Endodermal cell (in vitro differentiated cells): ENCODE data around the gene PDE8A. TPM values are rescaled to one million over a fixed set of nuclear protein-coding genes. Genes with fewer than 3 reads are reported as not detected.
A peak's percentile ranks its signal among the peaks of the same experiment; 100 is the strongest.

ENCODE experiments used
- DNase-seq: peaks from one replicate; pipeline ENCODE4 v3.0.0-alpha.2; 2017
- H3K27ac ChIP-seq: 2 replicates; pipeline ENCODE4 v1.5.1; 2013; ENCODE audit warnings: mild to moderate bottlenecking, low read depth, low read length, moderate library complexity
- H3K27me3 ChIP-seq: 2 replicates; pipeline ENCODE4 v1.6.1; 2013; ENCODE audit warnings: mild to moderate bottlenecking, low read length, moderate library complexity; ENCODE audit not compliant: insufficient read depth, control insufficient read depth, poor library complexity, severe bottlenecking
- H3K36me3 ChIP-seq: 2 replicates; pipeline ENCODE4 v1.7.0; 2013; ENCODE audit warnings: mild to moderate bottlenecking, low read length, moderate library complexity; ENCODE audit not compliant: control insufficient read depth, insufficient read depth
- H3K4me1 ChIP-seq: one replicate; pipeline ENCODE4 v1.7.0; 2013; ENCODE audit warnings: low read length; ENCODE audit not compliant: control insufficient read depth, insufficient read depth
- H3K4me3 ChIP-seq: 2 replicates; pipeline ENCODE4 v1.5.1; 2013; ENCODE audit warnings: mild to moderate bottlenecking, low read length, moderate library complexity
- H3K9ac ChIP-seq: 2 replicates; pipeline ENCODE4 v1.6.1; 2013; ENCODE audit warnings: mild to moderate bottlenecking, low read length, moderate library complexity; ENCODE audit not compliant: poor library complexity, severe bottlenecking; ENCODE audit errors: extremely low read depth
- H3K9me3 ChIP-seq: 2 replicates; pipeline ENCODE4 v1.6.1; 2013; ENCODE audit warnings: mild to moderate bottlenecking, low read length, moderate library complexity; ENCODE audit not compliant: control insufficient read depth
- H3K27ac Mint-ChIP-seq: 2 replicates; pipeline ENCODE4 v1.8.0; 2020; ENCODE audit warnings: mixed read lengths
- H3K27me3 Mint-ChIP-seq: 2 replicates; pipeline ENCODE4 v1.8.0; 2021; ENCODE audit warnings: mild to moderate bottlenecking, mixed read lengths; ENCODE audit not compliant: insufficient read depth
- H3K36me3 Mint-ChIP-seq: 2 replicates; pipeline ENCODE4 v1.8.0; 2020; ENCODE audit warnings: low read depth, mixed read lengths
- H3K4me1 Mint-ChIP-seq: 2 replicates; pipeline ENCODE4 v1.8.0; 2020; ENCODE audit warnings: mixed read lengths
- H3K4me3 Mint-ChIP-seq: 2 replicates; pipeline ENCODE4 v1.8.0; 2020; ENCODE audit warnings: mild to moderate bottlenecking, moderate library complexity, mixed read lengths
- H3K9me3 Mint-ChIP-seq: 2 replicates; pipeline ENCODE4 v1.8.0; 2020; ENCODE audit warnings: mild to moderate bottlenecking, mixed read lengths
- CTCF ChIP-seq: fragments of 200-600 bp; sonication (generic); conservative IDR thresholded peaks from 2 replicates; pipeline ENCODE4 v1.5.0; 2021; ENCODE audit warnings: antibody characterized with exemption, mild to moderate bottlenecking
- WGBS, 2 experiments: methylation state at CpG; one replicate each; pipeline versions ENCODE4 v1.1.5 to v1.1.7; 2013; ENCODE audit warnings: missing lambda C conversion rate in 2 of 2, mixed read lengths in 1 of 2; ENCODE audit not compliant: insufficient coverage in 1 of 2, insufficient read length in 1 of 2; 5-methylcytosine and 5-hydroxymethylcytosine counted together
- total RNA-seq, 2 donors: library from RNA; stranded (reverse); fragmentation: NEBNext Ultra II Directional in 1 of 2; extraction: Animal tissue kit (Norgen Biotek cat#: 25700) in 1 of 2; gene quantifications; 2 replicates in 1 of 2; 3 replicates in 1 of 2; pipeline ENCODE4 v1.2.1, GENCODE V29; 2021

PDE8A gene
- total RNA-seq, 2 donors from 2014 or later, result 14.8 to 15.2 TPM

DNA sequence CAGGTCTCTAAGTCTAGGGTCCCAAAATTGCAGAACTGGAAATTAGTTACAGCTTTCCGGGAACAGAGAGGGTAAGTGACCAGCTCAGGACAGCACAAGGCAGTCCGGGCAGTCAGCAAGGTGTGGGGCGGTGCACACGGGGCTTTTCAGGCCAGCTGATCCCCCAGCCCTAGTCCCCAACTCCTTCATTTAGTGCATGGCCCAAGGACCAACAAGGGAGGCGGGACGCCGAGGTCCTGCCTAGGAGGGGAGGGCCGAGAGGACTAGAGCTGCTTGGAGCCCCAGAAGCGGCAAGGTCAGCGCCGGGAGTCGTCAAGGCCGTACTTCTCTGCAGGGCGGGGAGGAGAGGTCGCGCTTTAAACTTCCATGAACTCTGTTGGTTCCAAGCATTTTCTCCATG, 2.0 kb upstream of the PDE8A start:
- peaks cover 19% of the 10 kb centered on the region for H3K4me1 Mint-ChIP-seq
- TF ChIP-seq CTCF, result no peak
- no peak overlapping the region for H3K27ac ChIP-seq
- H3K27me3 Mint-ChIP-seq, result peaks cover 55% of the 10 kb centered on the region
- WGBS, 2 experiments, result 25% methylated on average over 10 to 16 of the region's 16 CpGs
- H3K9me3 ChIP-seq, result no peaks in the 10 kb centered on the region
- peak overlapping the region; percentile 85 for H3K4me3 ChIP-seq
- peaks cover 54% of the 10 kb centered on the region for H3K27me3 ChIP-seq
- no peak overlapping the region for H3K27ac Mint-ChIP-seq
- H3K4me1 ChIP-seq, result no peaks in the 10 kb centered on the region
- H3K9me3 Mint-ChIP-seq, result no peaks in the 10 kb centered on the region
- H3K4me3 Mint-ChIP-seq, result peak overlapping the region; percentile 76
- no peak overlapping the region for H3K9ac ChIP-seq
- no peaks in the 10 kb centered on the region for H3K36me3 ChIP-seq
- H3K36me3 Mint-ChIP-seq, result no peaks in the 10 kb centered on the region
- peak; percentile 78 for DNase-seq

DNA sequence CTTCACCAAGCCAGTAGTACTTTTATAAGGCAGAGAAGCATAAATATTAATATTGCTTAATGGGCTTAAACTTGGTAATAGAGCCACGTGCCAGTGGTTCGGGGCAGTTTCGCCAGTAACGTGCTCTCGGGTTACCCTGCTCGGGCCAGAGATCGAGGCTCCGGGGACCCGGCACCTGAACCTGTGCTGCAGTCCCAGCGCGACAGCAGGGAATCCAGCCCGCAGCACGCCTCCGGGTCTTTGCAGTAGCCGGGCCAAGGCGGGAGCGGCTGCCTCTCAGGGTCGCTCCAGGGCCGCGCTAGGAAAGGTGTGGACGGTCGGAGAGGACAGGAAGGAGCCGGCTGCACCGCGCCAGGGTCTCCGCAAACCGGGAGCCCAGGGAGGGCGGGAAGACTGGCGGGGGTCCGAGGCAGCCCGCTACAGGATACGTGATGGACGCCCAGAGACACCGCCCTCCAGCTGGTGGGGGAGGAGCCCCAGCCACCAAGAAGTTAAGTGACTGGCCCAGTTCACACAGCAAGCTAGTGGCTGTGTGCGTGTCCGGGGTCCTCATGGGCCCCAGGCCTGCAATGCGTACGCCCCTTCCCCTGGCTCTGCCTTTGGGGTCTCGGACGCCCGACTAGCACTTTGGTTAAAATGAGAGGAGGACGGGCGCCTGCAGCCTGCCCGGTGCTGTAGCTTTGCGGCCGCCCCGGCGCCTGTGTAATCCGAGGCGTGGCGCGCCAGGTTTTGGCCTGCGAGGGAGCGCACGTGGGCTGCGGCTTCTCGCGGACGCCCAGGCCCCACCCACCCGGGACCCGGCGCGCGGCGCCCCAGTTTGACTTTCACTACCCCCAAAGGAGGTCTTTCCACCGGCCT, 1.2 kb upstream of the PDE8A start:
- 0 to 2% methylated on average over 36 to 66 of the region's 66 CpGs for WGBS, 2 experiments
- peak overlapping the region; percentile 27 for H3K9ac ChIP-seq
- H3K36me3 ChIP-seq, result no peaks in the 10 kb centered on the region
- no peaks in the 10 kb centered on the region for H3K9me3 ChIP-seq
- H3K27me3 ChIP-seq, result peaks cover 54% of the 10 kb centered on the region
- Mint-ChIP-seq H3K4me3 (peak overlapping the region; percentile 76), H3K9me3 (no peaks in the 10 kb centered on the region), H3K27me3 (peaks cover 60% of the 10 kb centered on the region), H3K27ac (peak overlapping the region; percentile 95), H3K4me1 (peaks cover 22% of the 10 kb centered on the region), H3K36me3 (no peaks in the 10 kb centered on the region)
- H3K27ac ChIP-seq, result peak overlapping the region; percentile 45
- peak; percentile 96 for DNase-seq
- H3K4me1 ChIP-seq, result no peaks in the 10 kb centered on the region
- TF ChIP-seq CTCF, result no peak
- peak overlapping the region; percentile 85 for H3K4me3 ChIP-seq

- Mint-ChIP-seq H3K27me3 (peaks cover 66% of the 10 kb centered on the region), H3K9me3 (no peaks in the 10 kb centered on the region), H3K4me1 (peaks cover 23% of the 10 kb centered on the region), H3K27ac (peak overlapping the region; percentile 92), H3K4me3 (peak overlapping the region; percentile 76), H3K36me3 (no peaks in the 10 kb centered on the region)
- WGBS, 2 experiments, result 0% methylated on average over 8 to 75 of the region's 75 CpGs
- H3K9ac ChIP-seq, result peak overlapping the region; percentile 27
- no peaks in the 10 kb centered on the region for H3K36me3 ChIP-seq
- no peaks in the 10 kb centered on the region for H3K9me3 ChIP-seq
- TF ChIP-seq CTCF, result peak; percentile 50
- peak overlapping the region; percentile 85 for H3K4me3 ChIP-seq
- H3K27ac ChIP-seq, result peak overlapping the region; percentile 45
- DNase-seq, result peak; percentile 98
- H3K27me3 ChIP-seq, result peaks cover 54% of the 10 kb centered on the region
- H3K4me1 ChIP-seq, result no peaks in the 10 kb centered on the region
Measured at GRCh38 chr15:84981054-84981710, 474 bp upstream of the PDE8A start.
